ENCODE results near the gene CAP2. TPM values are rescaled to one million over a fixed set of nuclear protein-coding genes. Genes with fewer than 3 reads are reported as not detected.

The CAP2 gene
- total and polyA plus RNA-seq, 2 experiments from 2014 or later, result 6.7 to 9.1 TPM

- Histone ChIP-seq H3K36me3 (ENCODE audit: insufficient read depth) (no peaks in the 10 kb centered on the region), H4K20me1 (replicated peaks; ENCODE audit: insufficient read depth) (no peaks in the 10 kb centered on the region), H3K4me3 (no peak overlapping the region), H3F3A (replicated peaks; ENCODE audit: low read depth) (no peaks in the 10 kb centered on the region), H3K4me1 (ENCODE audit: insufficient read depth) (no peaks in the 10 kb centered on the region), H2AFZ (no peak overlapping the region), H3K27ac (ENCODE audit: low read depth) (no peak overlapping the region), H3K27me3 (ENCODE audit: insufficient read depth) (no peaks in the 10 kb centered on the region), H3K79me2 (replicated peaks; ENCODE audit: insufficient read depth) (no peaks in the 10 kb centered on the region), H3K4me2 (no peak overlapping the region), H3K9me2 (ENCODE audit: insufficient read depth) (no peaks in the 10 kb centered on the region)
- TF ChIP-seq ETS1 (IDR thresholded peaks at IDR 0.05) (no peak), JUNB (IDR thresholded peaks at IDR 0.05; ENCODE audit: unreplicated experiment) (no peak), EZH2 (IDR thresholded peaks at IDR 0.05; ENCODE audit: low read depth, unreplicated experiment) (no peak), POLR2AphosphoS5 (IDR thresholded peaks at IDR 0.05; ENCODE audit: low read depth) (no peak), ZNF114 (CRISPR knock-in tag; IDR thresholded peaks at IDR 0.05) (no peak), ZNF331 (CRISPR knock-in tag; IDR thresholded peaks at IDR 0.05; ENCODE audit: low read depth) (no peak), EZH2phosphoT487 (IDR thresholded peaks at IDR 0.05; ENCODE audit: unreplicated experiment) (no peak), NANOG (IDR thresholded peaks at IDR 0.05; ENCODE audit: borderline replicate concordance) (no peak), STAT1 (IDR thresholded peaks at IDR 0.05; ENCODE audit: unreplicated experiment) (no peak)
- TF ChIP-seq, protein P1, sequence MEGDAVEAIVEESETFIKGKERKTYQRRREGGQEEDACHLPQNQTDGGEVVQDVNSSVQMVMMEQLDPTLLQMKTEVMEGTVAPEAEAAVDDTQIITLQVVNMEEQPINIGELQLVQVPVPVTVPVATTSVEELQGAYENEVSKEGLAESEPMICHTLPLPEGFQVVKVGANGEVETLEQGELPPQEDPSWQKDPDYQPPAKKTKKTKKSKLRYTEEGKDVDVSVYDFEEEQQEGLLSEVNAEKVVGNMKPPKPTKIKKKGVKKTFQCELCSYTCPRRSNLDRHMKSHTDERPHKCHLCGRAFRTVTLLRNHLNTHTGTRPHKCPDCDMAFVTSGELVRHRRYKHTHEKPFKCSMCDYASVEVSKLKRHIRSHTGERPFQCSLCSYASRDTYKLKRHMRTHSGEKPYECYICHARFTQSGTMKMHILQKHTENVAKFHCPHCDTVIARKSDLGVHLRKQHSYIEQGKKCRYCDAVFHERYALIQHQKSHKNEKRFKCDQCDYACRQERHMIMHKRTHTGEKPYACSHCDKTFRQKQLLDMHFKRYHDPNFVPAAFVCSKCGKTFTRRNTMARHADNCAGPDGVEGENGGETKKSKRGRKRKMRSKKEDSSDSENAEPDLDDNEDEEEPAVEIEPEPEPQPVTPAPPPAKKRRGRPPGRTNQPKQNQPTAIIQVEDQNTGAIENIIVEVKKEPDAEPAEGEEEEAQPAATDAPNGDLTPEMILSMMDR (conservative IDR thresholded peaks at IDR 0.05; ENCODE audit: low read depth in 2 of 2), result no peak
- Mint-ChIP-seq H3K9me3 (no peaks in the 10 kb centered on the region), H3K4me3 (no peak overlapping the region), H3K4me1 (no peaks in the 10 kb centered on the region), H3K27me3 (ENCODE audit: insufficient read depth, low read depth, poor library complexity) (no peaks in the 10 kb centered on the region), H3K27ac (no peak overlapping the region), H3K36me3 (ENCODE audit: low read depth) (peaks cover 4% of the 10 kb centered on the region; the same call in 1 of the 3 replicates)
- DNase-seq (ENCODE audit: low spot score), result no peak
- no peak for ATAC-seq
Observed at GRCh38 chr6:17466707-17467106, 73.3 kb downstream of the CAP2 start.

DNA sequence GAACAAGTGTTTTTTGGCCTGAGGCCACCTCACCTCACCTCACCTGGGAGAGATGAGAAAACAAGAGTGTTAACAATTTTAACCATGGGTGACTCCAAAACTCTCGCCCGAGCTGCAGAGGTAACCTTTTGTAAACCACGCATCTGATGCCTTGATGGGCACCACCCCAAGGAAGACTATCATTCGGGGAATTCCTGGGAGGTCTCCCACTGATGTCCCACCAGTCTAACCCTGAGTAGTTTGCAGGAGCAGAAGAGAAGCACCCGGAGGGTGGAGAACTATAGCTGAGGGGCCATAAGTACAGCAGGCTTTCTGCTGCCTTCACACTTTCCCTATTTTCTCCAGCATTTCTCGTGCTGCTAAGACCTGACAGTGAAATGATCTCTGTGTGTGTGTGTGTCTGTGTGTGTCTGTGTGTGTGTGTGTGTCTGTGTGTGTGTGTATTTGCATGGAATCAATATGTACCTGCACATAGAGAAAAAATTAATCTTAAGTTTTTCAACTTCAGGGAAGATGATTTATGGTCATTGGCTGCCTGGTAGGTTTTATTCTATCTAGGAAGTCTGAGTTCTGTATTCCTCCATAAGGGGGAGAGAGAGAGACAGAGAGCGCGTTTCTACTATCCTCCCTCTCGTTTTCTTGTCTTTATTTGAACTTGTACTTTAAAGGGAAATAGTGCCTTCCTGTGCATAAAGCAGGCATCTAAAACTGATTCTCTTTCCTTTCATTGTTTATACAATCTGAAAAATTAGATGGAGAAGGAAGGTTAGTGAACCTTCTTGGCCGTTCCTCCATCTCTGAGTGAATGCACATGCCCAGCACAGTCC, 75.8 kb downstream of the CAP2 start:
- no peak overlapping the region for H3K4me3 ChIP-seq
- H3K36me3 ChIP-seq (ENCODE audit: insufficient read depth), result no peaks in the 10 kb centered on the region
- H3K79me2 ChIP-seq (replicated peaks; ENCODE audit: insufficient read depth), result no peaks in the 10 kb centered on the region
- ATAC-seq (peak; percentile 77), DNase-seq (ENCODE audit: low spot score) (peak; percentile 52)
- Mint-ChIP-seq H3K36me3 (ENCODE audit: low read depth) (peaks cover 4% of the 10 kb centered on the region; the same call in 1 of the 3 replicates), H3K27me3 (ENCODE audit: insufficient read depth, low read depth, poor library complexity) (no peaks in the 10 kb centered on the region), H3K4me3 (no peak overlapping the region), H3K4me1 (no peaks in the 10 kb centered on the region), H3K9me3 (no peaks in the 10 kb centered on the region), H3K27ac (no peak overlapping the region)
- H3F3A ChIP-seq (replicated peaks; ENCODE audit: low read depth), result no peaks in the 10 kb centered on the region
- H3K9me2 ChIP-seq (ENCODE audit: insufficient read depth), result no peaks in the 10 kb centered on the region
- no peak for TF ChIP-seq NANOG (IDR thresholded peaks at IDR 0.05; ENCODE audit: borderline replicate concordance)
- TF ChIP-seq, protein P1 (conservative IDR thresholded peaks at IDR 0.05; ENCODE audit: low read depth in 2 of 2), result peak; percentile 29 to 51; a peak in 3 of 4 replicates
- no peak overlapping the region for H3K4me2 ChIP-seq
- no peaks in the 10 kb centered on the region for H4K20me1 ChIP-seq (replicated peaks; ENCODE audit: insufficient read depth)
- H3K27me3 ChIP-seq (ENCODE audit: insufficient read depth), result no peaks in the 10 kb centered on the region
- no peaks in the 10 kb centered on the region for H3K4me1 ChIP-seq (ENCODE audit: insufficient read depth)
- 0 out of 2 replicates have a peak overlapping the region, but pooled peaks have one; percentile 13 for H3K27ac ChIP-seq (ENCODE audit: low read depth)
- H2AFZ ChIP-seq, result no peak overlapping the region

All from GM23338 (cell line).